Prostate gland (tissue), 2 donors: ENCODE data around the gene DSCAM. TPM values are rescaled to one million over a fixed set of nuclear protein-coding genes. Genes with fewer than 3 reads are reported as not detected.

ENCODE experiments used
- DNase-seq: peaks from one replicate; pipeline ENCODE4 v3.0.0-alpha.2; 2019; ENCODE audit warnings: low spot score
- H3K27ac ChIP-seq, 2 donors: fragments of 200-600 bp; sonication (generic); 2 replicates each; pipeline ENCODE4 v1.5.1; 2017 to 2019
- H3K27me3 ChIP-seq: fragments of 200-600 bp; sonication (generic); replicated peaks from 2 replicates; pipeline ENCODE4 v1.5.1; 2019; ENCODE audit not compliant: insufficient read depth
- H3K36me3 ChIP-seq, 2 donors: fragments of 200-600 bp; sonication (generic); 1 replicate in 1 of 2; 2 replicates in 1 of 2; pipeline versions ENCODE4 v1.5.1 to v1.8.1; 2017 to 2019
- H3K4me1 ChIP-seq: fragments of 200-600 bp; sonication (generic); replicated peaks from 2 replicates; pipeline ENCODE4 v1.5.1; 2019
- H3K4me3 ChIP-seq, 2 donors: fragments of 200-600 bp; sonication (generic); 2 replicates each; pipeline ENCODE4 v1.5.1; 2017 to 2019
- H3K9me3 ChIP-seq: fragments of 200-600 bp; sonication (generic); 2 replicates; pipeline ENCODE4 v1.5.1; 2017
- CTCF ChIP-seq, 4 experiments: fragments of 200-600 bp in 2 of 4; fragments of 450-650 bp in 2 of 4; sonication (generic) in 2 of 4; IDR thresholded peaks; 1 replicate in 3 of 4; 2 replicates in 1 of 4; pipeline ENCODE4 v1.5.1; 2016 to 2019; ENCODE audit warnings: antibody characterized with exemption in 4 of 4, mild to moderate bottlenecking in 2 of 4, moderate library complexity in 2 of 4
- POLR2A ChIP-seq: fragments of 450-650 bp; IDR thresholded peaks from one replicate; pipeline ENCODE4 v1.6.1; 2016; ENCODE audit warnings: antibody characterized with exemption, mild to moderate bottlenecking
- POLR2AphosphoS5 ChIP-seq: sonication (generic); formaldehyde crosslinking; IDR thresholded peaks from one replicate; pipeline ENCODE4 v1.6.1; 2017; ENCODE audit warnings: antibody characterized with exemption
- WGBS: methylation state at CpG from one replicate; pipeline ENCODE4 v1.1.5; 2018; 5-methylcytosine and 5-hydroxymethylcytosine counted together
- intact Hi-C: fragments of 100-400 bp; cut with DNase I; formaldehyde crosslinking; loops from one replicate; pipeline ENCODE4 v1.14.2; 2022
- total RNA-seq, 2 donors: library from RNA; depleted of rRNA; stranded (reverse); fragments of >200 nt; gene quantifications; one replicate each; pipeline ENCODE4 v1.1.0, GENCODE V29; 2016

DSCAM gene
- total RNA-seq, 2 donors from 2014 or later, result under 0.01 to 1.6 TPM

- H3K4me3 ChIP-seq, result no peak overlapping the region
- no peak overlapping the region for H3K27ac ChIP-seq
- no peaks in the 10 kb centered on the region for H3K27me3 ChIP-seq
- TF ChIP-seq POLR2A, result no peak
- no peak for TF ChIP-seq POLR2AphosphoS5
- no peak for TF ChIP-seq CTCF (IDR thresholded peaks at IDR 0.05)
- intact Hi-C loops, result no loop called here
- no peaks in the 10 kb centered on the region for H3K4me1 ChIP-seq
- WGBS, result 47% methylated on average over 13 of the region's 13 CpGs
- DNase-seq, result peak; percentile 31
- H3K9me3 ChIP-seq, result no peaks in the 10 kb centered on the region
- H3K36me3 ChIP-seq, result no peaks in the 10 kb centered on the region
Measured at GRCh38 chr21:40254540-40255465, 592.2 kb downstream of the DSCAM start.

- no peak for DNase-seq
- Histone ChIP-seq H3K27me3 (no peaks in the 10 kb centered on the region), H3K4me1 (no peaks in the 10 kb centered on the region), H3K27ac (no peak overlapping the region), H3K4me3 (no peak overlapping the region), H3K9me3 (no peaks in the 10 kb centered on the region), H3K36me3 (no peaks in the 10 kb centered on the region)
- intact Hi-C loops, result no loop called here
- no peak for TF ChIP-seq CTCF (IDR thresholded peaks at IDR 0.05)
- no peak for TF ChIP-seq POLR2A
- no peak for TF ChIP-seq POLR2AphosphoS5
- WGBS, result 49% methylated on average over 3 of the region's 3 CpGs
Measured at GRCh38 chr21:40253112-40253511, 593.8 kb downstream of the DSCAM start.

- WGBS, result 87% methylated on average over 7 of the region's 7 CpGs
- Histone ChIP-seq H3K27ac (no peak overlapping the region), H3K9me3 (no peaks in the 10 kb centered on the region), H3K27me3 (no peaks in the 10 kb centered on the region), H3K4me3 (no peak overlapping the region), H3K36me3 (no peaks in the 10 kb centered on the region), H3K4me1 (no peaks in the 10 kb centered on the region)
- intact Hi-C loops, result no loop called here
- TF ChIP-seq POLR2A (no peak), CTCF (IDR thresholded peaks at IDR 0.05) (no peak), POLR2AphosphoS5 (no peak)
- no peak for DNase-seq
Measured at GRCh38 chr21:40250514-40251294, 596.3 kb downstream of the DSCAM start.

GRCh38 chr21:40244981-40245380 is 602.0 kb downstream of the DSCAM start:
- Histone ChIP-seq H3K36me3 (no peaks in the 10 kb centered on the region), H3K27ac (no peak overlapping the region), H3K9me3 (no peaks in the 10 kb centered on the region), H3K4me3 (no peak overlapping the region), H3K27me3 (no peaks in the 10 kb centered on the region), H3K4me1 (no peaks in the 10 kb centered on the region)
- WGBS, result 45% methylated on average over 4 of the region's 4 CpGs
- intact Hi-C loops, result no loop called here
- DNase-seq, result no peak
- no peak for TF ChIP-seq CTCF (IDR thresholded peaks at IDR 0.05)
- no peak for TF ChIP-seq POLR2AphosphoS5
- no peak for TF ChIP-seq POLR2A
